ENCODE data around the gene COPG2. TPM values are rescaled to one million over a fixed set of nuclear protein-coding genes. Genes with fewer than 3 reads are reported as not detected.
"Not testable (repeated sequence)": the region's sequence is repeated elsewhere in the genome, so short reads cannot be mapped to it uniquely, and the experiment has no call there.

COPG2 gene
- total RNA-seq, 5 donors from 2014 or later (not counting 1 experiment from before 2014, with no cell fraction given): 7.7 to 10.4 (median 8.5) TPM

- Mint-ChIP-seq H3K36me3 (peaks cover 69% of the 10 kb centered on the region), H3K4me3 (no peak overlapping the region), H3K4me1 (no peaks in the 10 kb centered on the region), H3K27me3 (no peaks in the 10 kb centered on the region), H3K27ac (no peak overlapping the region), H3K9me3 (peaks cover 0 to 12% (median 0%) of the 10 kb centered on the region in 3 donors)
- ChIA-PET POLR2A (no interaction called here), CTCF (no interaction called here)
- Histone ChIP-seq H3K9me3 (no peaks in the 10 kb centered on the region), H3K36me3 (ENCODE audit: control insufficient read depth in 2 of 2, extremely low read depth in 1 of 2, insufficient read depth in 1 of 2, low read length in 1 of 2) (peaks cover 0 to 17% of the 10 kb centered on the region in 2 donors), H3K27ac (ENCODE audit: low read length) (no peak overlapping the region), H3K4me3 (ENCODE audit: control insufficient read depth in 1 of 2, extremely low read depth in 1 of 2, low read length in 1 of 2) (no peak overlapping the region), H3K27me3 (replicated peaks in 1 of 2; ENCODE audit: control insufficient read depth in 2 of 2, extremely low read depth in 1 of 2, insufficient read depth in 2 of 2, low read length in 1 of 2) (no peaks in the 10 kb centered on the region), H3K4me1 (ENCODE audit: control insufficient read depth in 1 of 2, extremely low read depth in 1 of 2, insufficient read depth in 2 of 2, low read length in 2 of 2) (no peaks in the 10 kb centered on the region)
- DNase-seq: no peak
- no CpG with 5 or more reads among the region's 2 CpGs for WGBS (ENCODE audit: insufficient coverage)
- no peak for ATAC-seq (replicated peaks in 1 of 4)
Measured at GRCh38 chr7:130615583-130615982, 53.0 kb downstream of the COPG2 start.

GRCh38 chr7:130614449-130614848 is 54.1 kb downstream of the COPG2 start:
- Mint-ChIP-seq H3K36me3 (peaks cover 73% of the 10 kb centered on the region), H3K27ac (no peak overlapping the region), H3K9me3 (peaks cover 0 to 8% (median 0%) of the 10 kb centered on the region in 3 donors), H3K4me3 (no peak overlapping the region), H3K4me1 (no peaks in the 10 kb centered on the region), H3K27me3 (no peaks in the 10 kb centered on the region)
- ChIA-PET POLR2A (no interaction called here), CTCF (no interaction called here)
- no peaks in the 10 kb centered on the region for H3K4me1 ChIP-seq (ENCODE audit: control insufficient read depth in 1 of 2, extremely low read depth in 1 of 2, insufficient read depth in 2 of 2, low read length in 2 of 2)
- H3K9me3 ChIP-seq: no peaks in the 10 kb centered on the region
- no peak for ATAC-seq (replicated peaks in 1 of 4)
- no CpG with 5 or more reads among the region's 1 CpG for WGBS (ENCODE audit: insufficient coverage)
- H3K36me3 ChIP-seq (ENCODE audit: control insufficient read depth in 2 of 2, extremely low read depth in 1 of 2, insufficient read depth in 1 of 2, low read length in 1 of 2): peaks cover 0 to 21% of the 10 kb centered on the region in 2 donors
- H3K27me3 ChIP-seq (replicated peaks in 1 of 2; ENCODE audit: control insufficient read depth in 2 of 2, extremely low read depth in 1 of 2, insufficient read depth in 2 of 2, low read length in 1 of 2): no peaks in the 10 kb centered on the region
- no peak overlapping the region for H3K27ac ChIP-seq (ENCODE audit: low read length)
- no peak overlapping the region for H3K4me3 ChIP-seq (ENCODE audit: control insufficient read depth in 1 of 2, extremely low read depth in 1 of 2, low read length in 1 of 2)
- no peak for DNase-seq

- H3K9me3 Mint-ChIP-seq: peaks cover 0 to 7% (median 3%) of the 10 kb centered on the region in 3 donors
- Histone ChIP-seq H3K36me3 (ENCODE audit: control insufficient read depth in 2 of 2, extremely low read depth in 1 of 2, insufficient read depth in 1 of 2, low read length in 1 of 2) (peaks cover 0 to 23% of the 10 kb centered on the region in 2 donors), H3K27ac (ENCODE audit: low read length) (no peak overlapping the region), H3K9me3 (no peaks in the 10 kb centered on the region), H3K27me3 (replicated peaks in 1 of 2; ENCODE audit: control insufficient read depth in 2 of 2, extremely low read depth in 1 of 2, insufficient read depth in 2 of 2, low read length in 1 of 2) (no peaks in the 10 kb centered on the region), H3K4me1 (ENCODE audit: control insufficient read depth in 1 of 2, extremely low read depth in 1 of 2, insufficient read depth in 2 of 2, low read length in 2 of 2) (no peaks in the 10 kb centered on the region), H3K4me3 (ENCODE audit: control insufficient read depth in 1 of 2, extremely low read depth in 1 of 2, low read length in 1 of 2) (no peak overlapping the region)
- no peak overlapping the region for H3K4me3 Mint-ChIP-seq
- no peak overlapping the region for H3K27ac Mint-ChIP-seq
- H3K27me3 Mint-ChIP-seq: no peaks in the 10 kb centered on the region
- no peaks in the 10 kb centered on the region for H3K4me1 Mint-ChIP-seq
- DNase-seq (no peak), ATAC-seq (replicated peaks in 1 of 4) (no peak)
- CTCF ChIA-PET: no interaction called here
- POLR2A ChIA-PET: no interaction called here
- WGBS (ENCODE audit: insufficient coverage): 100% methylated on average over 1 of the region's 4 CpGs
- peaks cover 87% of the 10 kb centered on the region for H3K36me3 Mint-ChIP-seq
Measured at GRCh38 chr7:130611218-130611617, 57.3 kb downstream of the COPG2 start.

DNA sequence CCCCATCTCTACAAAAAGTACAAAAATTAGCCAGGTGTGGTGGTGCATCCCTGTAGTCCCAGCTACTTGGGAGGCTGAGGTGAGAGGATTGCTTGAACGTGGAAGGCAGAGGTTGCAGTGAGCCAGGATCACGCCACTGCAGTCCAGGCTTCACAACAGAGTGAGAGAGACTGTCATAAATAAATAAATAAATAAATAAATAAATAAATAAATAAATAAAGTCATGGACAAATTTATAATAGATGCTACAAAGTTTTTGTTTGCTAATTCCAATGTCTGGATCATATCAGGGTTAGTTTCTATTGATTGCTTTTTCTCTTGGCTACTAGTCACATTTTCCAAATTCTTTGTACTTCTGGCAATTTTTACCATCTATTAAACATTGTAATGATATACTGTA is 61.5 kb downstream of the COPG2 start:
- H3K4me3 Mint-ChIP-seq; H3K27ac Mint-ChIP-seq; ATAC-seq (replicated peaks in 1 of 4); H3K27me3 Mint-ChIP-seq; H3K4me1 ChIP-seq (ENCODE audit: control insufficient read depth in 1 of 2, extremely low read depth in 1 of 2, insufficient read depth in 2 of 2, low read length in 2 of 2); POLR2A ChIA-PET; H3K9me3 ChIP-seq; DNase-seq; H3K4me3 ChIP-seq (ENCODE audit: control insufficient read depth in 1 of 2, extremely low read depth in 1 of 2, low read length in 1 of 2); H3K4me1 Mint-ChIP-seq; CTCF ChIA-PET; H3K27me3 ChIP-seq (replicated peaks in 1 of 2; ENCODE audit: control insufficient read depth in 2 of 2, extremely low read depth in 1 of 2, insufficient read depth in 2 of 2, low read length in 1 of 2); H3K9me3 Mint-ChIP-seq; H3K27ac ChIP-seq (ENCODE audit: low read length): not testable (repeated sequence)
- no CpG with 5 or more reads among the region's 2 CpGs for WGBS (ENCODE audit: insufficient coverage)
- peaks cover 87% of the 10 kb centered on the region for H3K36me3 Mint-ChIP-seq
- peaks cover 0 to 13% of the 10 kb centered on the region in 2 donors for H3K36me3 ChIP-seq (ENCODE audit: control insufficient read depth in 2 of 2, extremely low read depth in 1 of 2, insufficient read depth in 1 of 2, low read length in 1 of 2)

DNA sequence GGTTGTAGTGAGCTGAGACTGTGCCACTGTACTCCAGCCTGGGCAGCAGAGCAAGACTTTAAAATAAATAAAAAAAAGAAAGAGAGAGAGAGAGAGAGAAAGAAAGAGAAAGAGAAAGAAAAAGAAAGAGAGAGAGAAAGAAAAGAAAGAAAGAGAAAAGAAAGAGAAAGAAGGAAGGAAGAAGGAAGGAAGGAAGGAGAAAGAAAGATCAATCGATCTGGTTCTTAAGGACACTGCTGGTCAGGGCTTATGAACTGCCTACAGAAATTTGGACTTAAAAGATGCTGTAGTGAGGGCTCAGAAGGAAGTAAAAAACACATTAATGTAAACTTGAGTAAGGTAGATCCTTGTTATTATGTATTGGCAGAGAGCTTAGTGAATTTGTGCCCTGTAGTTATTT is 62.4 kb downstream of the COPG2 start:
- H3K4me1 Mint-ChIP-seq: no peaks in the 10 kb centered on the region
- H3K36me3 Mint-ChIP-seq: peaks cover 87% of the 10 kb centered on the region

DNA sequence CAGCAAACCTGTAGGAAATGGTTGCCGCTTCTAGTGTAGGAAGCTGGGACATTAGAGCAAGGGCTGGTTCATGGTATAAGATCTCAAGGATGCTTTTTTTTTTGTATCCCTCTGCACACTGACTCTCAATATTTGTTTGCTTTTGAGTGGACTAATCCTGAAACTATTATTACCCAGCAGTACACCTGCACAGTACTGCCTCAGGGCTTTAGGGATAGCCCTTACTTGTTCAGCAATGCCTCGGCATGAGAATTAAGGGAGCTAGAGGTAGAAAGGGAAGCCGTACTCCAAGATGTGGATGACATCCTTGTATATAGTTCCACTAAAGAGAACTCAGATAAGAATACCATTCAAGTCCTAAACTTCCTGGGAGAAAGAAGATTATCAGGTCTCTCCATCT is 70.5 kb downstream of the COPG2 start:
- DNase-seq (no peak), ATAC-seq (replicated peaks in 1 of 4) (no peak)
- H3K4me1 ChIP-seq (ENCODE audit: control insufficient read depth in 1 of 2, extremely low read depth in 1 of 2, insufficient read depth in 2 of 2, low read length in 2 of 2): no peaks in the 10 kb centered on the region
- no peaks in the 10 kb centered on the region for H3K36me3 ChIP-seq (ENCODE audit: control insufficient read depth in 2 of 2, extremely low read depth in 1 of 2, insufficient read depth in 1 of 2, low read length in 1 of 2)
- H3K4me1 Mint-ChIP-seq: no peaks in the 10 kb centered on the region
- POLR2A ChIA-PET: no interaction called here
- no peaks in the 10 kb centered on the region for H3K27me3 Mint-ChIP-seq
- H3K36me3 Mint-ChIP-seq: peaks cover 27% of the 10 kb centered on the region
- H3K27ac ChIP-seq (ENCODE audit: low read length): no peak overlapping the region
- no peaks in the 10 kb centered on the region for H3K9me3 Mint-ChIP-seq
- no peaks in the 10 kb centered on the region for H3K9me3 ChIP-seq
- H3K27ac Mint-ChIP-seq: no peak overlapping the region
- H3K4me3 ChIP-seq (ENCODE audit: control insufficient read depth in 1 of 2, extremely low read depth in 1 of 2, low read length in 1 of 2): no peak overlapping the region
- CTCF ChIA-PET: interaction anchor here in 1 of 2 donors (0.7 kb wide), 1 partner anchor 475 kb away, joined by 3 read pairs; no protein-coding TSS in a partner anchor
- H3K27me3 ChIP-seq (replicated peaks in 1 of 2; ENCODE audit: control insufficient read depth in 2 of 2, extremely low read depth in 1 of 2, insufficient read depth in 2 of 2, low read length in 1 of 2): no peaks in the 10 kb centered on the region
- H3K4me3 Mint-ChIP-seq: no peak overlapping the region
- WGBS (ENCODE audit: insufficient coverage): no CpG with 5 or more reads among the region's 3 CpGs

More for the DNA sequence above, 62.4 kb downstream of the COPG2 start:
- WGBS (ENCODE audit: insufficient coverage): 73% methylated on average over 1 of the region's 1 CpG
- ATAC-seq (replicated peaks in 1 of 4): no peak
- H3K27ac ChIP-seq (ENCODE audit: low read length): no peak overlapping the region
- peaks cover 0 to 8% of the 10 kb centered on the region in 2 donors for H3K36me3 ChIP-seq (ENCODE audit: control insufficient read depth in 2 of 2, extremely low read depth in 1 of 2, insufficient read depth in 1 of 2, low read length in 1 of 2)
- no peak overlapping the region for H3K27ac Mint-ChIP-seq
- CTCF ChIA-PET: no interaction called here
- peaks cover 0 to 7% (median 3%) of the 10 kb centered on the region in 3 donors for H3K9me3 Mint-ChIP-seq
- H3K27me3 ChIP-seq (replicated peaks in 1 of 2; ENCODE audit: control insufficient read depth in 2 of 2, extremely low read depth in 1 of 2, insufficient read depth in 2 of 2, low read length in 1 of 2): no peaks in the 10 kb centered on the region
- H3K4me1 ChIP-seq (ENCODE audit: control insufficient read depth in 1 of 2, extremely low read depth in 1 of 2, insufficient read depth in 2 of 2, low read length in 2 of 2): no peaks in the 10 kb centered on the region
- no peaks in the 10 kb centered on the region for H3K9me3 ChIP-seq
- POLR2A ChIA-PET: no interaction called here
- no peaks in the 10 kb centered on the region for H3K27me3 Mint-ChIP-seq
- no peak for DNase-seq
- H3K4me3 Mint-ChIP-seq: no peak overlapping the region
- no peak overlapping the region for H3K4me3 ChIP-seq (ENCODE audit: control insufficient read depth in 1 of 2, extremely low read depth in 1 of 2, low read length in 1 of 2)

DNA sequence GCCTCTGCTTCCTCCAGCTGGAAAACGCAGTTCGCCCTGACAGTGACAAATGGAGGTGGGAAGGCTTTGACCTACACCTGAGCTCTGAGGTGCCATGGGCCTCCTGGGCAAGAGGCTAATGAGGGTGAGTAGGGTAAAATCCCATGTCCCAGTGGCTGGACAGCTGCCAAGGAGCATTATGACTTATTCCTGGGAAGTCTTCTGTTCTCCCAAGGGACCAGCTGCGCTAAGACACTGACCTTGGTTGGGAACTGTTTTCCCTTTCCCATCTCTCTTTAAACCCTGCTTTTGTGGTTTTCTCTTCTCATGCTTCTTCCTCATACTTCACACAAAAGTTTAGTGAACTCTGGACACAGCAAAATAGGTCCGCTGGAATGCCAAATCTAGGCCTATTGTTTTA is 72.6 kb downstream of the COPG2 start:
- ChIA-PET CTCF (no interaction called here), POLR2A (no interaction called here)
- Histone ChIP-seq H3K4me3 (ENCODE audit: control insufficient read depth in 1 of 2, extremely low read depth in 1 of 2, low read length in 1 of 2) (no peak overlapping the region), H3K4me1 (ENCODE audit: control insufficient read depth in 1 of 2, extremely low read depth in 1 of 2, insufficient read depth in 2 of 2, low read length in 2 of 2) (no peaks in the 10 kb centered on the region), H3K27me3 (replicated peaks in 1 of 2; ENCODE audit: control insufficient read depth in 2 of 2, extremely low read depth in 1 of 2, insufficient read depth in 2 of 2, low read length in 1 of 2) (no peaks in the 10 kb centered on the region), H3K36me3 (ENCODE audit: control insufficient read depth in 2 of 2, extremely low read depth in 1 of 2, insufficient read depth in 1 of 2, low read length in 1 of 2) (no peaks in the 10 kb centered on the region), H3K27ac (ENCODE audit: low read length) (no peak overlapping the region), H3K9me3 (no peaks in the 10 kb centered on the region)
- Mint-ChIP-seq H3K27ac (no peak overlapping the region), H3K27me3 (no peaks in the 10 kb centered on the region), H3K9me3 (no peaks in the 10 kb centered on the region), H3K36me3 (peaks cover 8% of the 10 kb centered on the region), H3K4me1 (no peaks in the 10 kb centered on the region), H3K4me3 (no peak overlapping the region)
- no peak for ATAC-seq (replicated peaks in 1 of 4)
- no peak for DNase-seq
- 100% methylated on average over 1 of the region's 4 CpGs for WGBS (ENCODE audit: insufficient coverage)
